PC-9 (cell line): Measurements from ENCODE around the gene COL6A1. TPM values are rescaled to one million over a fixed set of nuclear protein-coding genes. Genes with fewer than 3 reads are reported as not detected.

ENCODE experiments used
- BruUV-seq: library from RNA; stranded (reverse); fragments of 400-500 nt; replicated peaks from 2 replicates; lab custom pipeline; 2021; lab: Mats Ljungman, UMichigan
- CTCF ChIA-PET: fragments of 300-600 bp; sonication (Branson Sonifier 250); formaldehyde crosslinking; loops from one replicate; lab custom pipeline; 2022; ENCODE audit warnings: antibody characterized with exemption; lab: Charles Lee
- POLR2A ChIA-PET: fragments of 300-600 bp; sonication (Branson Sonifier 250); formaldehyde crosslinking; loops from one replicate; lab custom pipeline; 2022; ENCODE audit warnings: antibody characterized with exemption; ENCODE audit not compliant: unreplicated experiment; lab: Charles Lee
- DNase-seq, 2 experiments: peaks; one replicate each; pipeline versions ENCODE4 v3.0.0 to v3.0.0-alpha.2; 2015 to 2022; ENCODE audit warnings: mixed read lengths in 1 of 2
- H2AFZ ChIP-seq: fragments of 200-600 bp; sonication (generic); 2 replicates; pipeline ENCODE4 v1.8.1; 2017; ENCODE audit warnings: antibody characterized with exemption
- H3F3A ChIP-seq: fragments of 200-600 bp; sonication (generic); 2 replicates; pipeline ENCODE4 v1.8.1; 2017; ENCODE audit warnings: antibody characterized with exemption, mild to moderate bottlenecking, low read depth; ENCODE audit not compliant: insufficient read depth
- H3K27ac ChIP-seq: fragments of 200-600 bp; sonication (generic); 2 replicates; pipeline ENCODE4 v1.6.1; 2016; ENCODE audit warnings: mixed run types
- H3K27me3 ChIP-seq: fragments of 200-600 bp; sonication (generic); 2 replicates; pipeline ENCODE4 v1.6.1; 2016; ENCODE audit warnings: low read depth, mixed run types; ENCODE audit not compliant: insufficient read depth
- H3K36me3 ChIP-seq: fragments of 200-600 bp; sonication (generic); 2 replicates; pipeline ENCODE4 v1.6.1; 2016; ENCODE audit warnings: low read depth, mixed run types
- H3K4me1 ChIP-seq: fragments of 200-600 bp; sonication (generic); replicated peaks from 2 replicates; pipeline ENCODE4 v1.6.1; 2016; ENCODE audit warnings: mixed run types; ENCODE audit not compliant: insufficient read depth
- H3K4me2 ChIP-seq: fragments of 200-600 bp; sonication (generic); 2 replicates; pipeline ENCODE4 v1.6.1; 2017; ENCODE audit warnings: mixed run types
- H3K4me3 ChIP-seq: fragments of 200-600 bp; sonication (generic); 2 replicates; pipeline ENCODE4 v1.6.1; 2016; ENCODE audit warnings: mixed run types
- H3K79me2 ChIP-seq: fragments of 200-600 bp; sonication (generic); 2 replicates; pipeline ENCODE4 v1.6.1; 2017; ENCODE audit warnings: low read depth, mixed run types
- H3K9me2 ChIP-seq: fragments of 200-600 bp; sonication (generic); 2 replicates; pipeline ENCODE4 v1.8.1; 2017; ENCODE audit warnings: mild to moderate bottlenecking; ENCODE audit not compliant: insufficient read depth
- H3K9me3 ChIP-seq: fragments of 200-600 bp; sonication (generic); 2 replicates; pipeline ENCODE4 v1.8.1; 2016; ENCODE audit warnings: low read depth; ENCODE audit not compliant: insufficient read depth
- H4K20me1 ChIP-seq: fragments of 200-600 bp; sonication (generic); 2 replicates; pipeline ENCODE4 v1.8.1; 2017; ENCODE audit not compliant: insufficient read depth
- CTCF ChIP-seq: fragments of 200-600 bp; sonication (generic); conservative IDR thresholded peaks from 2 replicates; pipeline ENCODE4 v1.6.1; 2017; ENCODE audit warnings: mixed run types, antibody characterized with exemption, mild to moderate bottlenecking, moderate library complexity
- EZH2 ChIP-seq: fragments of 200-600 bp; sonication (generic); IDR thresholded peaks from 2 replicates; pipeline ENCODE4 v1.8.0; 2017; ENCODE audit warnings: antibody characterized with exemption, low read depth
- intact Hi-C: fragments of 100-400 bp; cut with micrococcal nuclease; formaldehyde crosslinking; loops from one replicate; pipeline ENCODE4 v1.10.0; 2022; ENCODE audit not compliant: unreplicated experiment
- total RNA-seq: library from RNA; stranded (reverse); gene quantifications from 2 replicates; pipeline ENCODE4 v1.2.3, GENCODE V29; 2021

COL6A1 gene
- total RNA-seq, 1 experiment from 2014 or later, result 43.1 TPM

- Histone ChIP-seq H2AFZ (no peak overlapping the region), H3K27ac (no peak overlapping the region), H3F3A (no peaks in the 10 kb centered on the region), H3K36me3 (no peaks in the 10 kb centered on the region), H3K9me2 (no peaks in the 10 kb centered on the region), H3K4me2 (no peak overlapping the region), H3K27me3 (no peaks in the 10 kb centered on the region), H3K4me1 (no peaks in the 10 kb centered on the region), H3K4me3 (no peak overlapping the region), H3K79me2 (peaks cover 18% of the 10 kb centered on the region), H4K20me1 (no peaks in the 10 kb centered on the region), H3K9me3 (no peaks in the 10 kb centered on the region)
- BruUV-seq, result no TSS peak
- no peak for DNase-seq
- ChIA-PET CTCF (no interaction called here), POLR2A (no interaction called here)
- TF ChIP-seq CTCF, result no peak
- no peak for TF ChIP-seq EZH2
- intact Hi-C loops, result loop anchor here (10.0 kb wide), 1 partner anchor 58 kb away; no protein-coding TSS in a partner anchor
Observed at GRCh38 chr21:45986316-45987051, 4.9 kb downstream of the COL6A1 start.

GRCh38 chr21:45987121-45987711 is 5.6 kb downstream of the COL6A1 start:
- H2AFZ ChIP-seq, result no peak overlapping the region
- intact Hi-C loops, result loop anchor here (10.0 kb wide), 1 partner anchor 58 kb away; no protein-coding TSS in a partner anchor
- H3K27ac ChIP-seq, result no peak overlapping the region
- no peak overlapping the region for H3K4me2 ChIP-seq
- H3K27me3 ChIP-seq, result no peaks in the 10 kb centered on the region
- H3K36me3 ChIP-seq, result no peaks in the 10 kb centered on the region
- H3K9me3 ChIP-seq, result no peaks in the 10 kb centered on the region
- POLR2A ChIA-PET, result no interaction called here
- no peaks in the 10 kb centered on the region for H4K20me1 ChIP-seq
- no peaks in the 10 kb centered on the region for H3F3A ChIP-seq
- TF ChIP-seq EZH2 (no peak), CTCF (no peak)
- H3K9me2 ChIP-seq, result no peaks in the 10 kb centered on the region
- BruUV-seq, result no TSS peak
- CTCF ChIA-PET, result no interaction called here
- H3K79me2 ChIP-seq, result peaks cover 13% of the 10 kb centered on the region
- no peak overlapping the region for H3K4me3 ChIP-seq
- H3K4me1 ChIP-seq, result no peaks in the 10 kb centered on the region
- DNase-seq, result no peak

GRCh38 chr21:45988366-45989347 is 7.1 kb downstream of the COL6A1 start:
- Histone ChIP-seq H4K20me1 (no peaks in the 10 kb centered on the region), H3K9me2 (no peaks in the 10 kb centered on the region), H3K9me3 (no peaks in the 10 kb centered on the region), H3K4me1 (no peaks in the 10 kb centered on the region), H3K79me2 (no peaks in the 10 kb centered on the region), H3F3A (no peaks in the 10 kb centered on the region), H3K27me3 (no peaks in the 10 kb centered on the region), H3K36me3 (no peaks in the 10 kb centered on the region), H3K4me2 (no peak overlapping the region), H2AFZ (no peak overlapping the region), H3K27ac (no peak overlapping the region), H3K4me3 (no peak overlapping the region)
- intact Hi-C loops, result loop anchor here (10.0 kb wide), 1 partner anchor 56 kb away; no protein-coding TSS in a partner anchor
- no peak for DNase-seq
- CTCF ChIA-PET, result no interaction called here
- TF ChIP-seq CTCF (no peak), EZH2 (no peak)
- no TSS peak for BruUV-seq
- POLR2A ChIA-PET, result no interaction called here
